Measurements from ENCODE around the gene EIF2AK3.

Gene EIF2AK3

DNA sequence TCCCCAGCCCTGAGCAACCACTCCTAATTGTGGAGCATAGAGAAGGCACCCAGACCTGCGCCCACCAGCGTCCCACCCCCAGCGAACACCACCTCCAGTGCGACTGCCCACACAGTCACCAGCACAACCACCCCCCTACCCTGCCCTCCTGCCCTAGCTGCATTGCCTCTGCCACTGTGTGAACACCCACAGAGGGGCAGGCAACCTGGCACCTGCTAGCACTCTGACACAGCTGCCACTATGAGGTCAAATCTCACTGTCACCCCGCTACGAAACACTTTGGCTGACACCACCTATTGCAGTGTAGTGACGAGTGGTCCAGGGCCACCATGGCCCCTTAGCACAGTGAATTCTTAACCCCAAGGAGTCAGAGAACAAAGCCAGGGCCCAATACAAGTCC is 14.1 kb upstream of the EIF2AK3 start:
- H3K4me1 Mint-ChIP-seq, result peaks cover 10% of the 10 kb centered on the region
- H3K9me3 Mint-ChIP-seq, result peaks cover 59% of the 10 kb centered on the region
- H3K27ac Mint-ChIP-seq, result no peak overlapping the region
- no peak overlapping the region for H3K4me3 Mint-ChIP-seq
- H3K36me3 Mint-ChIP-seq (ENCODE audit: low read depth), result no peaks in the 10 kb centered on the region
- TF ChIP-seq, protein P1, sequence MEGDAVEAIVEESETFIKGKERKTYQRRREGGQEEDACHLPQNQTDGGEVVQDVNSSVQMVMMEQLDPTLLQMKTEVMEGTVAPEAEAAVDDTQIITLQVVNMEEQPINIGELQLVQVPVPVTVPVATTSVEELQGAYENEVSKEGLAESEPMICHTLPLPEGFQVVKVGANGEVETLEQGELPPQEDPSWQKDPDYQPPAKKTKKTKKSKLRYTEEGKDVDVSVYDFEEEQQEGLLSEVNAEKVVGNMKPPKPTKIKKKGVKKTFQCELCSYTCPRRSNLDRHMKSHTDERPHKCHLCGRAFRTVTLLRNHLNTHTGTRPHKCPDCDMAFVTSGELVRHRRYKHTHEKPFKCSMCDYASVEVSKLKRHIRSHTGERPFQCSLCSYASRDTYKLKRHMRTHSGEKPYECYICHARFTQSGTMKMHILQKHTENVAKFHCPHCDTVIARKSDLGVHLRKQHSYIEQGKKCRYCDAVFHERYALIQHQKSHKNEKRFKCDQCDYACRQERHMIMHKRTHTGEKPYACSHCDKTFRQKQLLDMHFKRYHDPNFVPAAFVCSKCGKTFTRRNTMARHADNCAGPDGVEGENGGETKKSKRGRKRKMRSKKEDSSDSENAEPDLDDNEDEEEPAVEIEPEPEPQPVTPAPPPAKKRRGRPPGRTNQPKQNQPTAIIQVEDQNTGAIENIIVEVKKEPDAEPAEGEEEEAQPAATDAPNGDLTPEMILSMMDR (IDR thresholded peaks at IDR 0.05), result no peak
- DNase-seq, result no peak
- peaks cover 5% of the 10 kb centered on the region for H3K27me3 Mint-ChIP-seq (ENCODE audit: low read depth, poor library complexity)

DNA sequence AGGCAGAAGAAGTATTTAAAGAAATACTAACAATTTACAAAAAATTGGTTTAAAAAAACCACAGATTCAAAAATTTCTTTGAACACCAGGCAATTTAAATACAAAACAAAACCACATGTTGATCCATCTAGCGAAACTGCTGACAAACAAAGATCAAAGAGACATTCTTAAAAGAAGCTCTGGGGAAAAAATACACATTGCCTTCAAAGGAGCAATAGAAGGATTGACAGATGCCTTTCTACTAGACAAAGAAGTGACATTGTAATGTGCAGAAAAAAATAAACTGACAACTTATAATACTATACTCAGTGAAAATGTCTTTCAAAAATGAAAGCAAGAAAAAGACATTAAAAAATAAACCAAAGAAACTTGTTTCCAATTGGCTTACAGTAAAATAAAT is 12.6 kb upstream of the EIF2AK3 start:
- Mint-ChIP-seq H3K36me3 (ENCODE audit: low read depth) (no peaks in the 10 kb centered on the region), H3K4me1 (peaks cover 10% of the 10 kb centered on the region), H3K27me3 (ENCODE audit: low read depth, poor library complexity) (peaks cover 5% of the 10 kb centered on the region), H3K9me3 (peaks cover 48% of the 10 kb centered on the region), H3K27ac (no peak overlapping the region), H3K4me3 (no peak overlapping the region)
- TF ChIP-seq, protein P1 (IDR thresholded peaks at IDR 0.05), result no peak
- no peak for DNase-seq

DNA sequence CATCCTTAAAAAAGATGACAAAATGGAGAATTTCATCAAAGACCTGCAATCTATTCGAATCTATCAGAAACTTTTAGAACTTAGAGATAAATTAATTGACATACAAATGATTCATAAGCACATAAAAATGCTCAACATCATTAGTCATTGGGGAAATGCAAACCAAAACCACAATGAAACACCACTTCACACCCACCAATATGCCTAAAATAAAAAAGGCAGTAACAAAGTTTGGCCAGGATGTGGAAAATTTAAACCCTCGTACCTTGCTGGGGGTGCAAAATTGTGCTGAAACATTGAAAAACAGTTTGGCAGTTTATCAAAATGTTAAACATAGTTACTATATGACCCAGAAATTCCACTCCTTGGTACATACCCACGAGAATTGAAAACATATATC is 11.5 kb upstream of the EIF2AK3 start:
- Mint-ChIP-seq H3K27ac (no peak overlapping the region), H3K4me3 (no peak overlapping the region), H3K9me3 (peaks cover 40% of the 10 kb centered on the region), H3K27me3 (ENCODE audit: low read depth, poor library complexity) (peaks cover 5% of the 10 kb centered on the region), H3K4me1 (peaks cover 10% of the 10 kb centered on the region), H3K36me3 (ENCODE audit: low read depth) (no peaks in the 10 kb centered on the region)
- no peak for DNase-seq
- TF ChIP-seq, protein P1 (IDR thresholded peaks at IDR 0.05), result no peak

DNA sequence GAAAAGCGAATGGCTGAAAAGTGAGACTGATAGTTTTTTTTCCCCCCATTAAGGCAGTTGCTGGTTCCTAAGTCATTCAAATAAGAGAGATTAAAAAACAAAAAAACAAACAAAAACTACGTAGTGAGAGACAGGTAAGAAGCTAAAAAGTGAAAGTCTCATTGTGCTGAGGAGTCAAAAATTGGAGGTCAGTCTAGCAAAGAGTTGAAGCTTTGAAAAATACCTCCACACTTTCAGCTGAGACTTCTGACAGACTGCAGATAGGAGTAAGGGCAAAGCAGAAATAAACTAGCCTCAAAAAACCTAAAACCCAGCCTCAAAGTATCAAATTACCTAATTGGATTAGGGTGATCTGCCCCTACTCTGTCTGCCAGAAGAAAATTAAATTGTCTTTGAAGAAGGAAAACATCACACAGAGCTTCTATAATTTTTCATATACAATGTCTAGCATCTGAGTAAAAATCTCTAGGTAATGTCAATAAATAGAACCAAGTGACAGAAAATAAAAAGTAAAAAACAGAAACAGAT is 10.9 kb upstream of the EIF2AK3 start:
- Mint-ChIP-seq H3K4me3 (no peak overlapping the region), H3K36me3 (ENCODE audit: low read depth) (no peaks in the 10 kb centered on the region), H3K9me3 (peaks cover 37% of the 10 kb centered on the region), H3K27me3 (ENCODE audit: low read depth, poor library complexity) (no peaks in the 10 kb centered on the region), H3K4me1 (peaks cover 10% of the 10 kb centered on the region), H3K27ac (no peak overlapping the region)
- TF ChIP-seq, protein P1 (IDR thresholded peaks at IDR 0.05), result no peak
- no peak for DNase-seq

DNA sequence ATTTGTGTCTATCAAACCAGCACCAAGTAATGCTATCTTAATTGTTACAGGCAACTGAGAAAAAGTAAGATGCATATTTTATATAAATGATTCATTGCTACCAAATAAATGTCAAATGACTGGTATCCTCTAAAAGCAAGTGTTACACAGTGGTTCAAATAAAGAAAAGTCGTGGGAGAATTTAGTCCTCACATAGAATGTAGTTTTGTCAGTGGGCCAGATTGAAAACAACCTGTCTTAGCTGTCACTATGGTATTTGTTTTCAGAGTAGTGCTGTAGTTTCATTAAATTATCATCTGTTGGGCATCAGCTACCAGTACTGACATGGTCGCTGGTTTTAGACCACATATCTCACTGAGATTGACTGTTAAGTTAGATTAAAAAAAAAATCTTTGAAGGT is 10.2 kb upstream of the EIF2AK3 start:
- Mint-ChIP-seq H3K27ac (peak overlapping the region; percentile 24), H3K4me1 (peaks cover 10% of the 10 kb centered on the region), H3K27me3 (ENCODE audit: low read depth, poor library complexity) (no peaks in the 10 kb centered on the region), H3K4me3 (no peak overlapping the region), H3K9me3 (peaks cover 33% of the 10 kb centered on the region), H3K36me3 (ENCODE audit: low read depth) (no peaks in the 10 kb centered on the region)
- TF ChIP-seq, protein P1 (IDR thresholded peaks at IDR 0.05), result no peak
- DNase-seq, result no peak

DNA sequence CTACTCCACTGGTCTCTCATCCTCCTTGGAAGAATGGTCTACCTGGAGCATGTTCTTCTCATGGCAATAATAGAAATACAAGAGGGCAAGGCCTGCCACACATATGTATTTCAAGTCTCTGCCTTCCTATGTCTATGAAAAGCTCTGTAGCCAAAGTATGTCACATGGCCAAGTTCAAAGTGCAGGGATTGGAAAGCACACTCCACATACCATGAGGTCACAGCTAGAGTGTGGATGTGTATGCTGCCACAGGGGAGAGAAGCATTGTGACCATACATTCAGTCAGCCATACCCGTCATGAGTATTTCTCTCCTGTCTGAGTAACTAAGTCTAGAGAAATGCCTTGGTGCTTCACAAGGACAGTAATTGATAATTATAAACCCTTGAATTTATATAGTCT is 8.8 kb upstream of the EIF2AK3 start:
- Mint-ChIP-seq H3K27me3 (ENCODE audit: low read depth, poor library complexity) (no peaks in the 10 kb centered on the region), H3K4me3 (no peak overlapping the region), H3K4me1 (peaks cover 10% of the 10 kb centered on the region), H3K27ac (no peak overlapping the region), H3K9me3 (peaks cover 28% of the 10 kb centered on the region), H3K36me3 (ENCODE audit: low read depth) (no peaks in the 10 kb centered on the region)
- TF ChIP-seq, protein P1 (IDR thresholded peaks at IDR 0.05), result no peak
- no peak for DNase-seq
